ENCODE data around the gene USP48. TPM values are rescaled to one million over a fixed set of nuclear protein-coding genes. Genes with fewer than 3 reads are reported as not detected.

USP48 gene
- total RNA-seq, 1 experiment from 2014 or later = 84.8 TPM

DNA sequence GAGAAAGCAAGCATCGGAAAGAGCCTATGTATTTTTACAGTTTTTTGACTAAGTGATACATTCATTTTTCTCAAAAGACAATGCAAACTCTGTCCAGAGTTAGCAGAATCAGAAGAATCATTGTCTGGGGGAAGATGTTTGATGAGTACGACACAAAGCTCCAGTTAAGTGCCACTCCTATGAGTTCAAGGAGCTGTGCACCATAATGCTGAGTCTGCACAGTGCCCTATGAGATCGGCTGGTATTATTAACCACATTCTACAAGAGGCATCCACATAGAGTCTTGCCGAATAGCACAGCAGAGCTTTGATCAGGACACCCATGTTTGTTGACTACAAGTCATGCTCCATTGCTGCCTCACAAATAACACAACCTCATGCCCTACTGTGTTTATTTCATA lies 58.9 kb downstream of the USP48 start:
- no peak overlapping the region for H2BK15ac ChIP-seq (ENCODE audit: low read depth, low read length)
- TF ChIP-seq, protein P1, sequence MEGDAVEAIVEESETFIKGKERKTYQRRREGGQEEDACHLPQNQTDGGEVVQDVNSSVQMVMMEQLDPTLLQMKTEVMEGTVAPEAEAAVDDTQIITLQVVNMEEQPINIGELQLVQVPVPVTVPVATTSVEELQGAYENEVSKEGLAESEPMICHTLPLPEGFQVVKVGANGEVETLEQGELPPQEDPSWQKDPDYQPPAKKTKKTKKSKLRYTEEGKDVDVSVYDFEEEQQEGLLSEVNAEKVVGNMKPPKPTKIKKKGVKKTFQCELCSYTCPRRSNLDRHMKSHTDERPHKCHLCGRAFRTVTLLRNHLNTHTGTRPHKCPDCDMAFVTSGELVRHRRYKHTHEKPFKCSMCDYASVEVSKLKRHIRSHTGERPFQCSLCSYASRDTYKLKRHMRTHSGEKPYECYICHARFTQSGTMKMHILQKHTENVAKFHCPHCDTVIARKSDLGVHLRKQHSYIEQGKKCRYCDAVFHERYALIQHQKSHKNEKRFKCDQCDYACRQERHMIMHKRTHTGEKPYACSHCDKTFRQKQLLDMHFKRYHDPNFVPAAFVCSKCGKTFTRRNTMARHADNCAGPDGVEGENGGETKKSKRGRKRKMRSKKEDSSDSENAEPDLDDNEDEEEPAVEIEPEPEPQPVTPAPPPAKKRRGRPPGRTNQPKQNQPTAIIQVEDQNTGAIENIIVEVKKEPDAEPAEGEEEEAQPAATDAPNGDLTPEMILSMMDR (conservative IDR thresholded peaks at IDR 0.05) = no peak
- no peak overlapping the region for H2BK12ac ChIP-seq (ENCODE audit: insufficient read length, low read depth, low read length)
- no peak overlapping the region for H3T11ph ChIP-seq (ENCODE audit: low read length)
- peaks cover 13 to 65% (median 46%) of the 10 kb centered on the region in 3 experiments; a peak in 6 of 7 replicates for H3K36me3 Mint-ChIP-seq (ENCODE audit: insufficient read depth in 1 of 3, low read depth in 3 of 3)
- no peak overlapping the region for H2AFZ ChIP-seq (ENCODE audit: low read length)
- no peaks in the 10 kb centered on the region for H3K27me3 ChIP-seq (ENCODE audit: insufficient read depth, low read length)
- H4K5ac ChIP-seq (ENCODE audit: insufficient read length, low read depth, low read length) = no peak overlapping the region
- peaks cover 6 to 9% of the 10 kb centered on the region in 2 experiments; a peak in 3 of 4 replicates for H3K4me1 Mint-ChIP-seq
- H4K91ac ChIP-seq (ENCODE audit: insufficient read length, low read depth, low read length) = no peak overlapping the region
- no peaks in the 10 kb centered on the region for H3K9me3 ChIP-seq (ENCODE audit: control insufficient read depth, low read depth, low read length)
- no peaks in the 10 kb centered on the region for H3K79me1 ChIP-seq (ENCODE audit: insufficient read depth, low read depth, low read length, poor library complexity, severe bottlenecking)
- no peaks in the 10 kb centered on the region for H3K79me2 ChIP-seq (ENCODE audit: insufficient read depth, low read length)
- H3K56ac ChIP-seq (ENCODE audit: insufficient read length, low read depth, low read length) = no peak overlapping the region
- DNase-seq = no peak
- no peak overlapping the region for H2BK20ac ChIP-seq (ENCODE audit: low read depth, low read length, poor library complexity, severe bottlenecking)
- H3K23me2 ChIP-seq (ENCODE audit: insufficient read length, low read depth, low read length, poor library complexity, severe bottlenecking) = no peaks in the 10 kb centered on the region
- no CpG with 5 or more reads among the region's 4 CpGs for WGBS (ENCODE audit: extremely low coverage, insufficient read length, low lambda C conversion rate)
- H3K18ac ChIP-seq (ENCODE audit: insufficient read length, low read depth, low read length) = no peak overlapping the region
- no peak overlapping the region for H3K4me3 Mint-ChIP-seq
- H3K23ac ChIP-seq (ENCODE audit: insufficient read length, low read depth, low read length) = no peak overlapping the region
- no peak overlapping the region for H2BK120ac ChIP-seq (ENCODE audit: low read depth, low read length, poor library complexity, severe bottlenecking)
- H3K27me3 Mint-ChIP-seq (ENCODE audit: low read depth) = no peaks in the 10 kb centered on the region
- no peaks in the 10 kb centered on the region for H4K20me1 ChIP-seq (ENCODE audit: control insufficient read depth, insufficient read depth, insufficient read length)
- no peak overlapping the region for H3K27ac ChIP-seq (ENCODE audit: insufficient read length, low read depth, low read length)
- no peak overlapping the region for H3K4ac ChIP-seq (ENCODE audit: low read depth, low read length)
- no peak overlapping the region for H2BK5ac ChIP-seq (ENCODE audit: insufficient read length, low read length)
- H3K4me2 ChIP-seq (ENCODE audit: insufficient read depth, insufficient read length, low read length) = no peak overlapping the region
- H2AK5ac ChIP-seq (ENCODE audit: insufficient read length, low read length) = peak overlapping the region; percentile 57
- no peaks in the 10 kb centered on the region for H3K9me3 Mint-ChIP-seq
- no peak overlapping the region for H3K14ac ChIP-seq (ENCODE audit: insufficient read depth, low read length)
- H3K4me1 ChIP-seq (ENCODE audit: insufficient read depth, low read length) = no peaks in the 10 kb centered on the region
- H4K8ac ChIP-seq (replicated peaks; ENCODE audit: insufficient read length, low read depth, low read length) = peak overlapping the region; percentile 28
- no peak overlapping the region for H3K9ac ChIP-seq (ENCODE audit: extremely low read depth, insufficient read length, low read length)
- no peak overlapping the region for H3K27ac Mint-ChIP-seq
